HT-29 (cell line): ENCODE results near the gene CCDC71L. TPM values are rescaled to one million over a fixed set of nuclear protein-coding genes. Genes with fewer than 3 reads are reported as not detected.
A peak's percentile ranks its signal among the peaks of the same experiment; 100 is the strongest.
"Not testable (repeated sequence)": the region's sequence is repeated elsewhere in the genome, so short reads cannot be mapped to it uniquely, and the experiment has no call there.

Experiments used
- DNase-seq: peaks from one replicate; pipeline ENCODE4 v3.0.0-alpha.2; 2015; ENCODE audit warnings: low spot score
- total RNA-seq: library from RNA; depleted of rRNA; stranded (reverse); fragments of >200 nt; shearing (Covaris generic); gene quantifications from 2 replicates; pipeline ENCODE4 v1.2.3, GENCODE V29; 2014; rRNA removed

CCDC71L gene
- total RNA-seq = 9.8 and 12.5 TPM in 2 replicates

DNA sequence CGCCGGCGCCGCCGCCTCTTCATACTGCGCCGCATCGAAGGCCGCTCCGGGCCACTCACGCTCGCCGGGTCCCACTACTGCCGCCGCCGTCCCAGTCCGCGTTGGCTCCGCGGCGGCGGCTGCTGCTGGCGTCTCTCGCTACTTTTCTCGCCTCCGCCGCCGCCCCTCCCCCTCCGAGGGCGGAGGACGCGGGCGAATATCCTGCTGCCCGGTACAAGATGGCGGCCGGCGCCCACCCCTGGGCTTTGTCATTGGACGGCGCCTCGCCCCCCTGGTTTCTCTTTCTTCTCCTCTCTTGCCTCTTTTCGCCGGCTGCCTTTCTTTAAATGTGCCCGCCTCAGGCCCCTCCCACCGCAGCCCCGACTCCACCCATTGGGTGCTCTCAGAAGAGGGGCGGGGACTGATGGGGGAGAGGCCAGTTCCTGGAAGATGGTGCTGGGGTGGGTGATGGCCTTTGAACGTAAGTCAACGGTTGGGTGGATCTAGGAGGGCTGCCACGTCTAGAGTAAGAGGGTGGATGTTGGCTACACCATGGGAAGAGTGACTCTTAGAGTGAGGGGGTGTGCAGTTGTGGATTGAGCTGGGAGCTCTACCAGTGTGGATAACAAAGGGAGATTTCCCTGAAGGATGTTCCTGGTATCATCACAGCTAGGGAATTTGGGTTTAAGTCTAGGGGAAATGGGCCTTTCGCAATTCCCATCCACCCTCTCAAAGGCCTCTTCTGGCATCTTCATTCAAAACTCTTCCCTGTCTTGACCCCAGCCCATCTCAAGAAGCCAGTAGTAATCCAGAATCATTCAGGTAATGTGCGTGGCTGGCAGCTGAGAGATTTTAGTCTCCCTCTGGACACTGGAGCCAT, at the start of gene CCDC71L:
Gene CCDC71L, minus strand, starts transcription at position 297 of the 859 bp plus-strand sequence. Its CDS starts 262 bp downstream, at position 35.
- peak; percentile 86 for DNase-seq

DNA sequence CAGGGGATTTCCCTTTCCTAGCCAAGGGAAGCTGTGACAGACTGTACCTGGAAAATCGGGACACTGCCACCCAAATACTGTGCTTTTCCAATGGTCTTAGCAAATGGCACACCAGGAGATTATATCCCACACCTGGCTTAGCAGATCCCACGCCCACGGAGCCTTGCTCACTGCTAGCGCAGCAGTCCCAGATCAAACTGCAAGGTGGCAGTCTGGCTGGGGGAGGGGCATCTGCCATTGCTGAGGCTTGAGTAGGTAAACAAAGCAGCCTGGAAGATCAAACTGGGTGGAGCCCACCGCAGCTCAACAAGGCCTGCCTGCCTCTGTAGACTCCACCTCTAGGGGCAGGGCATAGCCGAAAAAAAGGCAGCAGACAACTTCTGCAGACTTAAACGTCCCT, 48.6 kb upstream of the CCDC71L start:
- not testable (repeated sequence) for DNase-seq

DNA sequence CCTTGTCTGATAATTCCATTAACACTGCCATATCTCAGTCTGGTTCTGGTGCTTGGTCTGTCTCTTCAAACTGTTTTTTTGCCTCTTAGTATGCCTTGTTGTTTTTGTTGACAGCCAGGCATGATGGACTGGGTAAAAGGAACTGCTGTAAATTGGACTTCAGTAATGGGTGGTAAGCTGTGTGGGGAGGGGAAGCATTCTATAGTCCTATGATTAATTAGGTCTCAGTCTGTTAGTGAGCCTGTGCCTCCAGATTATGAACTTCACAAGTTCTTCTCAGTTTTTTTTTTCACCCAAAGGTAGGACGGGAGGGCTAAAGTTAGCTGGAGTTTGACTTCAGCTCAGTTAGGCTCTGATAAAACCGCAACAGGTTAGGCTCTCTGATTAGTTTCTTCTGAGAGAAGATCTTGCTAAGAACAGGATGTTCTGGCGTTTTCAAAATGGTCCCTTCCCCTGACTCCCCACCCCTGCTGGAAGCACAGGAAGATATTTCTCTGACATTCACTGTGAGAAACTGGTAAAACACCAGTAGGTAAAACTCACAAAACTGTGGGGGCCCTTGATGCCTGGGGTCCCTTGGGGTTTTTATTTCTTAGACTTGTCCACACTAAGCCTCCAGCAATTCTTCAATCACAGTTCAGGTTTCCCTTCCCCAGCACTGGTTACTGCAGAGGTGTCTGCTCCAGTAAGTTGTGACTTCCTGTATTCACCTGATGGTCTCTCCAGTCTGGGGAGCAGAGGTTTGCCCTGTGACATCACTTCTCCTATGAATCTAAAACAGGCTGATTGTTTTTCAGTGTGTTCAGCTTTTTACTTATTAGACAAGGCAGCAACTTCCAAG, 43.3 kb upstream of the CCDC71L start:
- DNase-seq = no peak

DNA sequence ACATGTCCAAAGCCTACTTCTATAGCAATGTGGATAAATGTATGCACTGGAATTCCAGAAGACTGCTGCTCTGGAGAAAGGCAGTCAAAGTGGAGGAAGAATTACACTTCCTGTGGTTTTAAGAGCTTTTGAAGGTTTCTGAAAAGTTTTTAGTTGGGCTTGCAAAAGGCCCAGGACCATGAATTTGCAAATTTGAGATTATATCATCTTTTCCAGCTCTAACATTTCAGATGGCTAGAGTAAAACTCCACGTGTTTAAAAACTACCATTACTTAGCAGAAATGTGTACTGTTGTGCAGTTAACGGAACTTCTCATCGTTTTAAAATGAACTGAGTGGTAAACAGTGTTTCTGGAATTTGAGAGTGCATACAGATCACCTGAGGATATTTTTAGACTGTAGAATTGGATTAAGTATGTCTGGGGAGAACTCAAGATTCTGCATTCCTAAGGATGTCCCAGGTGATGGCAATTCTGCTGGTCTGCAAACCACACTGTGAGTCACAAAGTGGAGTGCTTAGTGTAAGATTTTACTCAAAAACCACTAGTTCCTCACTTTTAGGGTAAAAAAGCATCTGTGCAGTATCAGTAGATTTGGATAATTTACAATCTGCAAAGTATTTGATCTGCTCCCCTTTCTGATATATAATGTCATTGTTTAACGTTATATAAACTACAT, 32.9 kb upstream of the CCDC71L start:
- no peak for DNase-seq

DNA sequence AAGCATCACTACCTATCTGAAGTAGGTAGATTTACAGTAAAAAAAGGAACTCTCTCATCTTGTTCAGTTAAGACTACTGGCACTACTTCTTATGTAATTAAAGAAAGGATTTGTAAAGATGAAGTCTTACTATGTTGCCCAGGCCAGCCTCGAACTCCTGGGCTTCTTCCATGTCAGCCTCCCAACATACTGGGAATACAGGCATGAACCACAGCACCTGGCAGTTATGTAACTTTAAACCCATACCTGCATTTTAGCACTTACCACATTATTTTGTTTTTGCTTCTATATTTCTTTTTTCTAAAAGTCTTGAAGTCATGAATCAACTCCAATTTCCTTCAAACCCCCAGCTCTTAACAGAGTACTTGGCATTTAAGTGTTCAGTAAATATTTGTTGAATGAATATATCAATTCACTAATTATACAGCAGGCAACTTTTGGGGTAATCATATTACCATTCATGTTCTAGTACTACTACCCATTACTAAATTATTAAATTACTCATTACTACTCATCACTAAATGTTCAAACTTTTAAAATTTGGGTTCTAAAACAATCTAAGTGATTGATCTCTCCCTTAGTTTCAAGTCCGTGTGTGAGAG, 31.6 kb upstream of the CCDC71L start:
- no peak for DNase-seq

DNA sequence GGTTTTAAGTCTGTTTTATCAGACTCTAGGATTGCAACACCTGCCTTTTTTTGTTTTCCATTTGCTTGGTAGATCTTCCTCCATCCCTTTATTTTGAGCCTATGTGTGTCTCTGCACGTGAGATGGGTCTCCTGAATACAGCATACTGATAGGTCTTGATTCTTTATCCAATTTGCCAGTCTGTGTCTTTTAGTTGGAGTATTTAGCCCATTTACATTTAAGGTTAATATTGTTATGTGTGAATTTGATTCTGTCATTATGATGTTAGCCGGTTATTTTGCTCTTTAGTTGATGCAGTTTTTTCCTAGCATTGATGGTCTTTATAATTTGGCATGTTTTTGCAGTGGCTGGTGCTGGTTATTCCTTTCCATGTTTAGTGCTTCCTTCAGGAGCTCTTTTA, 27.2 kb upstream of the CCDC71L start:
- DNase-seq = not testable (repeated sequence)

DNA sequence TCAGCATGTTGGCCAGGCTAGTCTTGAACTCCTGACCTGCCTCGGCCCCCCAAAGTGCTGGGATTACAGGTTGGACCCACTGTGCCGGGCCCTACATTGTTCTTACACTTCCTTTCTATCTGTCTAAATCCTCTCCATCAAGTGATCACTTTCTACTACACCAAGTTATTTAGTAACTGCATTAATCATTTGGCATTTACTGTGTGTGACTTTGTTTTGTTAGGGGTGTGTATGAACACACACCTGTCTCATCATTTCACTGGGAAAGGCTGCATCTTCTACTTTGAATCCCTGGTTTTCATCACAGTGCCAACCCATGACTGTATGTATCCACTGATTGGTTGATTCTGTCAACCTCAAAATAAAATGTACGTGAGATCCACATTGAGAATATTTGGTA, 23.0 kb upstream of the CCDC71L start:
- DNase-seq = no peak

DNA sequence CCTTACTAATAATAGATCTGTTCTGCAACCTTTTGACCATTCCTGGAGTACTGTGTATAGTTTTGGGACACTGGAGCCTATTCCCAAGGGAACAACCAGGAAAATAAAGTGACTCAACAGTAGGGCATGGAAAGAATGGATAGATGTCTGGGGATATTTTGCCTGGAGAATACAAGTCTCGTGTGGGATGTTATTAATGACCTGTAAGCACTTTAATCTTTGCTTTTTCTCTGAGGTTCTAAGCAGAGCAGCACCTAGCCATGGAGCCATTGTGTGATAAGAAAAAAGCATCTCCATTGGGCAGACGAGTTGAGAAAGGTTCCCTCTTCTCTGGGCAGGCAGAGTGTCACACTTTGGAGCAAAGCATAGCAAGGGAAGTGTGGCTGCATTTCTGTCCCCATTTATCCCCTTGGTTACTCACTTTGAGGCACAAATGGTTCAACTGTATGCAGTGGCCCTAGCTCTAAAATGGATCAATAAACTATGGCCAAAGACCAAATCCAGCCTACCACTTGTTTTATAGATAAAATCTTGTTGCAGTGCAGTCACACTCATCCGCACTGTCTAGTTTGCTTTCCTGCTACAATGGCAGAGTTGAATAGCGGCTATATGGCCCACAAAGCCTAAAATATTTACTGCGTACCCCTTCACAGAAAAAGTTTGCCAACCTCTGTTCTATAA, 21.0 kb upstream of the CCDC71L start:
- DNase-seq = no peak

DNA sequence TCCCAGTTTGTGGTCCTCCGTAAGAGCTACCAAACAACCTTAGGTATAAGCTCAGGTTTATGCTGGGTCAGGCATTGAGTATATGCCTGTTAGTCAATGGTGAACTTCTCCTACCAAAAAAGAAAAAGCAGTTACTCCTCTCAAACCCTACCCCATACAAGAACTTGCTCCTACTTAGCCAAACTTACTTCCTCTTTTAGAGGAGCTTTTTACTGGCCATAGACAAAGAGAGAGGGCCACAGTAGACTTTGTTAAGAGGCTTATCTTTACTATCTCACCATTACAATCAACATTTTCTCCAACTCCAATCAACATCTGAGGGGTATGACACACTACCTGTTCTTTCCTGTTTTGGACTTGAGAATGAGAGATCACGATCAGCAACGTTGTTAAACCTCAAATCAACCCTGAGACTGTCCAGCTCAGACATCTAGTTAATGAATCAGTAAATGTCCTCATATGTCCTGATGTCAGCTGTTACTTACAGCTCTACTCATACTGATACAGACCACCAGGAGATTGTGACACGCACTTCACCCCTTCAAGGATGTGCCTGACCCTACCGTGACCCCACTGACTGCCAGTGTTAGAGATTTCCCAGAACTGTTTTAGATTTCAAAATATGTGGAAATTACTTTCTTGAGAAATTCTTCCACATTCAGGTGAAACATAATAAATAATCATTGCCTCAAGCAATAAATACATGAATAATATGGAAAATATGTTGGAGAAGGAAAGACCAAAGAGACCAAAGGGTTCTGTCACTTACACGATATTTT, 18.4 kb upstream of the CCDC71L start:
- DNase-seq = peak; percentile 47

DNA sequence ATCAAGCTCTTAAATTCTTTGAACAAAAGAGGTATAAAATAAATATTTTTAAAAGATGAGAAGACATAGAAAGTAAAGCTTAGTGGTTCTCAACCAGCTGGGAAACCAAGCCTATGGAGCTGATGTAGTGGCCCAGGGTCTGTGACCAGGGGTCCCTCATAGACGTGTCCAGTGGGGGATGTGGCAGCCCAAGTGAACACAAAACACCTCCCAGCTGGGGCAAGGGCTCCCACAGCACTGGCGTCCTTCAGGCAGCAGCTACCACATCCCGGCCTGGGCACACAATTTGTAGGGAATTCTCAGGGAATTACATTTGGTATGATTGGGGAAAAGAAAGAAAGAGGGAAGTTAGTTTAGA, 17.8 kb upstream of the CCDC71L start:
- DNase-seq = no peak

DNA sequence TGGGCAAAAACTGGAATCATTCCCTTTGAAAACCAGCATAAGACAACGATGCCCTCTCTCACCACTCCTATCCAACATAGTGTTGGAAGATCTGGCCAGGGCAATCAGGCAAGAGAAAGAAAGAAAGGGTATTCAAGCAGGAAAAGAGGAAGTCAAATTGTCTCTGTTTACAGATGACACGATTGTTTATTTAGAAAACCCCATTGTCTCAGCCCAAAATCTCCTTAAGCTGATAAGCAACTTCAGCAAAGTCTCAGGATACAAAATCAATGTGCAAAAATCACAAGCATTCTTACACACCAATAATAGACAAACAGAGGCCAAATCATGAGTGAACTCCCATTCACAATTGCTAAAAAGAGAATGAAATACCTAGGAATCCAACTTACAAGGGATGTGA, 15.5 kb upstream of the CCDC71L start:
- not testable (repeated sequence) for DNase-seq

DNA sequence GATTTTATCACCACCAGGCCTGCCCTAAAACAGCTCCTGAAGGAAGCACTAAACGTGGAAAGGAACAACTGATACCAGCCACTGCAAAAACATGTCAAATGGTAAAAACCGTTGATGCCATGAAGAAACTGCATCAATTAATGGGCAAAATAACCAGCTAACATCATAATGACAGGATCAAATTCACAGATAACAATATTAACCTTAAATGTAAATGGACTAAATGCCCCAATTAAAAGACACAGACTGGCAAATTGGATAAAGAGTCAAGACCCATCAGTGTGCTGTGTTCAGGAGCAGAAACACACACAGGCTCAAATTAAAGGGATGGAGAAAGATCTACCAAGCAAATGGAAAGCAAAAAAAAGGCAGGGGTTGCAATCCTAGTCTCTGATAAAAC, 12.7 kb upstream of the CCDC71L start:
- not testable (repeated sequence) for DNase-seq

DNA sequence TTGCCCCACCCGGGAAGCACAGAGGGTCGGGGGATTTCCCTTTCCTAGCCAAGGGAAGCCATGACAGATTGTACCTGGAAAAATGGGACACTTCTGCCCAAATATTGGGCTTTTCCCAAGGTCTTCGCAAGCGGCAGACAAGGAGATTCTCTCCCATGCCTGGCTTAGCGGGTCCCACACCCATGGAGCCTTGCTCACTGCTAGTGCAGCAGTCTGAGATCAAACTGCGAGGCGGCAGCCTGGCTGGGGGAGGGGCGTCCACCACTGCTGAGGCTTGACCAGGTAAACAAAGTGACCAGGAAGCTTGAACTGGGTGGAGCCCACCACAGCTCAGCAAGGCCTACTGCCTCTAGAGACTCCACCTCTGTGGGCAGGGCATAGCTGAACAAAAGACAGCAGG, 11.0 kb upstream of the CCDC71L start:
- DNase-seq = not testable (repeated sequence)

DNA sequence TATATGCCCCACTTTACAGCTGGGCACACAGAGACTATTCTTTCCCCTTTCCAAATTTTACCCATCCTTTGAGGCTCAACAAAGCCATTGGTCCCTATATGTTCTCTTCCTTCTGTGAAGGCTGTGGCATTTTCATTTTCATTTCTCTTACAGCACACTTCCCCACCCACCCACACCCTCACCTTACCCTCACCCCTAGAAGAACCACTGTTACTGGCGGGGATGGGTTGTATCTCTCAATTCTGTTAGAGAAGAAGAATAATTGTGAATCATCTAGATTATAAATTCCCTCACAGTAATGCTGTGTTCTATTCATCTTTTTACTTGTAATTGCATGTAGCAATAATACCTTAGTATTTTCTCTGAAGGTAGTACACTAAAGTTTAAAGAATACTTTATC, 10.2 kb upstream of the CCDC71L start:
- no peak for DNase-seq

DNA sequence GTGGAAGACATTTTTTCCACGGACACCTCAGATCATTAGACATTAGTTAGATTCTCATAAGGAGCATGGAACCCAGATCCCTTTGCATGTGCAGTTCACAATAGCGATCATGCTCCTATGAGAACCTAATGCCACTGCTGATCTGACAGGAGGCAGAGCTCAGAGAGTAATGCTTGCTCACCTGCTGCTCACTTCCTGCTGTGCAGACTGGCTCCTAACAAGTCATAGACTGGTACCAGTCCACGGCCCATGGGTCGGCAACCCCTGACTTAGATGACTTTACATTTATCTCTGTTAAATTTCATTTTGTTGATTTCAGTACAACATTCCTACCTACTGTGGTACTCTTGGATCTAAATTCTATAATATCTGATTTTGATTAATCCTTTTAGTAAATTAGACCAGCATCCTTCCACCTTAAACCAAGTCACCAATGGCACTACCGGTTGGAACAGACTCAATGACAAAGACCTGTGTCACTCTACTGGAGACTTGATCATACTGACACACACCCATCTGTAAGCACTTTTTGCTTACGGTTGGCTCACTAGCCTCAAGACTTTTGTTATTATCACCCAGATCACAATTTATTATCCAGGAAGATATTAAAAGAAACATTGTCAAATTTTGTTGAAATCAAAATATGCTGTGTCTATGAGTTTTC, 8.0 kb upstream of the CCDC71L start:
- DNase-seq = no peak

DNA sequence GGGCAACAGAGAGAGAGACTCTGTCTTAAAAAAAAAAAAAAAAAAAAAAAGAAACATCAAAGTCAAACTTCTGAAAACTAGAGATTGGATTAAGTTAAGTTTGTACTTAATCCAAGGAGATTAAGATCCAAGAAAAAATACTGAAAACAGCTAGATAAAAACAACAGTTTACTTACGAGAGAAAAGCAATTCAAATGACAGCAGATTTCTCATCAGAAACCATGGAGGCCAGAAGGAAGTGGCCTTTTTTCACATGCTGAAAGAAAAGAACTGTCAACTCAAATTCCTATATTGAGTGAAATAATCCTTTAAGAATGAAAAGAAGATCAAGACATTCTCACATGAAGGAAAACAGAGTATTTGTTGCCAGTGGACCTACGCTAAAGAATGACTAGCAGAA, 5.4 kb upstream of the CCDC71L start:
- no peak for DNase-seq

DNA sequence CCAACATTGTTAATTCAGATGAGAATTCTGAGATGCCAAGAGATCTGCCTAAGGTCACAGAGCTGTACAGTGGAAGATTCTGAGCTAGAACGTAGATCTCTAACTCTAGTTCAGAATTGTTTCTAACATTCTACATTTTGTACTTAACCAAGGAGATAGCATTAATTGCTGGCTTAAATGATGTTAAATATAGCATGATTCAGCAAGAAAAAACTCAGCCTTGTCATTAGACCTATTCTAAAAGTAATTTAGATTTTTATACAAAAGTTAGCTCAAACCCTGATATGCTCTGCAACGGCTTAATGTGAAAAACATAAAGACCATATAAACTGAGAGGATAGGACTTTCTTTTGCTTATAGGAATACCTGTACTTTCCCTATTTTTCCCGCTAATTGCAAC, 3.4 kb upstream of the CCDC71L start:
- no peak for DNase-seq

DNA sequence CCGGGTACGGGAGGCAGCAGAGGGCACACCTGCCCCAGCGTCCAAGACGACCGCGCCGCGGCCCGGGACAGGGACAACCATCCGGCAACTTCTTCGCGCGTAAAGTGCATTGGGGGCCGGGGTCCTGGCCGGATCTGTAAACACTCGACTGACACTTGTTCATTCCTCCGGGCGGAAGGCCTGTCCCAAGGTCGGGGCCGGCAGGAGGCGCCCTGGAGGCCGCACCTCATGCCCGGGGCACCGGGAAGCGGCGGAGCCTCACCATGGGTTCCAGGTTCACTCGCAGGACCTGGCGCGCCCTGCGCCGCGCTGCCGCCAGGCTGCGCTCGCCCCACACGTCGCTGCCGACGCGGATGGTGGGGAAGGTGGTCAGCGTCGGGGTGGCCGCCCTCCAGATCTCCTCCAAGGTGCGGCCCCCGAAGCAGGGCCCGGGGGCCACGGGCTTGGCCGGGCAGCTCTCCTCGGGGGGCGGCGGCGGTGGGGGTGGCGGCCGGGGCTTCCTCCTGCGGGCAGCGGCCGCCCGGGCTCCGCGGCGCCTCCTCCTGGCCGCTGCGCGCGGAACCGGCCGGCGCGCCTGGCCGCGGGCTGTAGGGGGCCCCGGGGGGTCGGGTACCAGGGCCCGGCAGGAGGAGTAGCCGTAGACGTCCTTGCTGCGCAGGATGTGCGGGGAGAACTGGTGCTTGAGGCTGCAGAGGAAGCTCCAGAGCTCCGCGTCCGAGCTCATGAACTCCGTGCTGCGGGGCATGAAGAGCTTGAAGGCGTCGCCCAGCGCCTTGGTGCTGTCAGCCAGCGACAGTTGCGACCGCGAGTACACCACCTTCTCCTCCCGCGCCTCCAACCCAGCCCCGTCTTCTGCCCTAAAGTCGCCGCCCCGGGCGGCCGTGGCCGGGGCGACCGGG, 746 bp downstream of the CCDC71L start:
- DNase-seq = peak; percentile 87
